ENCODE data around the gene AHCY.
"Not testable (repeated sequence)": the region's sequence is repeated elsewhere in the genome, so short reads cannot be mapped to it uniquely, and the experiment has no call there.

AHCY gene

GRCh38 chr20:34256629-34257124 is 46.5 kb downstream of the AHCY start:
- DNase-seq (ENCODE audit: low read depth in 2 of 2), result no peak

DNA sequence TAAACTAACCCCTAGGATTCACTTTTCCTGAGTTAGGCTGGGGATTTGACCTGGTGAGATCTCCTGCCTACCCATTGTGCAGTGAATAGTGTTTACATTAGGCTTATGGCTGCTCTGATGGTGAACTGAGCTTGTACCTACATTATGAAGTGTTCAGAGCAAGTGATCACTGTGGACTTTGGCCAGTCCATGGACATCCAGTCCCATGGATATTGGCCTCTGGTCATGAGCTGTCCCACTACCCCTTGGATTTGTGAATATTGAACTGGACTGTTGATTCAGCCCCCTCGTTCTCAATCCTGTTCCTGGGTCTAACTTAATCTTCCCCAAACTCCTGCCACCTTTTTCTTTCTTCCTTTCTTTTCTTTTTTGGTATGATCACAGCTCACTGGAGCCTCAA is 48.2 kb downstream of the AHCY start:
- DNase-seq (ENCODE audit: low read depth in 2 of 2), result no peak

GRCh38 chr20:34252431-34253086 is 50.6 kb downstream of the AHCY start:
- not testable (repeated sequence) for DNase-seq (ENCODE audit: low read depth in 2 of 2)

DNA sequence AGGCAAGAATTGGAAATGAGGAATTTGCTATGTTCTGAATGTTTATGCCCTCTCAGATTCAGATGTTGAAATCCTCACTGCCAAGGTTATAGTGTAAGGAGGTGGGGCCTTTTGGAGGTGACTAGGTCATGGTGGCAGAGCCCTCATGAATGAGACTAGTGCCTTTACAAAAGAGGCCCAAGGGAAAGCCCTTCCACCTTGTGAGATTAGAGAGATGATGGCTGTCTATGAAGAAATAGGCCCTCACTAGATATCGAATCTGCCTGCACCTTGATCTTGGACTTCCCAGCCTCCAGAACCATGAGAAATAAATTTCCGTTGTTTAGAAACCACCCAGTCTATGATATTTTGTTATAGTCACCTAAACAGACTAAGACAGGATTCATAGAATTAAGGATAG is 51.5 kb downstream of the AHCY start:
- DNase-seq (ENCODE audit: low read depth in 2 of 2), result no peak

- no peak for DNase-seq (ENCODE audit: low read depth in 2 of 2)
These were observed 53.1 kb downstream of the AHCY start for GRCh38 chr20:34250005-34250404.

GRCh38 chr20:34249291-34249690 is 53.9 kb downstream of the AHCY start:
- peak; percentile 44 to 48 for DNase-seq (ENCODE audit: low read depth in 2 of 2)

DNA sequence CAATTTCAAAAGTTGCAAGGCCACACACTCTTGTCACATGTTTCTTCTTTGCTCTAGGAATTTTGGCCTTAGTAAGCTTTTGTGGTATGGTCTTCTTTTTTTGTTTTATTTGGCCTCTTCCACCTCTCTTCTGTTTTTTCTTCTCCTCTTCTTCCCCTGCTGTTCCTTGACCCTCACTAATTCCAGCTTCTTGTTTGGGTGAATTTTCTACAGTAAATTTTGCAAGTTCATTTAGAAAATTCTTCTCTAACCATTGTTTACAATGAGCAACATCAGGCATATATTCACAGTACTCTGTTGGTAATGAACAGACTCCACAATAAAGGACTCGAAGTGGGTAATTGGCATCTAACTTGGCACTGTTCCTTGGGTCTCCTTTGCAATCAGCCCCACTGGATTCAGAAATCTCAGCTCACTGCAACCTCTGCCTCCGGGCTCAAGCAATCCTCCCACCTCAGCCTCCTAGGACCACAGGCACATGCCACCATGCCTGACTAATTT is 57.0 kb downstream of the AHCY start:
- no peak for DNase-seq (ENCODE audit: low read depth in 2 of 2)

- DNase-seq (ENCODE audit: low read depth in 2 of 2), result no peak
These were observed 59.8 kb downstream of the AHCY start for GRCh38 chr20:34243377-34243776.

DNA sequence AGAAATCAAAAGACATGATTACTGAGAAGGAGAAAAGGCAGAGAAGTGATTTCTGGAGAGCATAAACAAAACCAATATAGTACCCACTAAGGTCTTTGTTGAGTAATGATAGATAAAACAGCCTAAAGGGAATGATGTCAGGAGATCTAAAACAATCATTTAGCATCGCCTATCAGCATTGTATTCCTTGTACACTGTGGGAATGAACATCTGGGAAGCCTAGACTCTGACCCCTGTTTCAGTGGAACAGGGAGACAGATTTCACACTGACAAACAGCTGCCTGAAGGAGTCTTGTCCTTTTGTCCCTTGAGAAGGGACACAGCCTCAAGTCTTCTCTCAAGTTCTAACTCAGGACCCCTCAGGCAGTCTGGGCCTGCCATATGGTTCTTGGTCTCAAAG is 60.3 kb downstream of the AHCY start:
- no peak for DNase-seq (ENCODE audit: low read depth in 2 of 2)

DNA sequence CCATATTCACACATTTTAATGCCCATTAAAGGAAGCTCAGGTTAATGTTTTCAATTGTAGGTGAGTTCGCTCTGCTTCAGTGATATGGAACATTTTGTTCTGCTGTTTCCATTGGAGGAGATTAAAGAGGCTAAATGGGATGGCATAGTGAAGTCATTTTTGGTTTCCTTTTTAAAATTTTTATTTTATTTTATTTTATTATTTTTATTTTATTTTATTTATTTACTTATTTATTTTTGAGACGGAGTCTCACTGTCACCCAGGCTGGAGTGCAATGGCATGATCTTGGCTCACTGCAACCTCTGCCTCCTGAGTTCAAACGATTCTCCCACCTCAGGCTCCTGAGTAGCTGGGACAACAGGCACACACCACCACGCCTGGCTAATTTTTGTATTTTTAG is 61.1 kb downstream of the AHCY start:
- not testable (repeated sequence) for DNase-seq (ENCODE audit: low read depth in 2 of 2)

DNA sequence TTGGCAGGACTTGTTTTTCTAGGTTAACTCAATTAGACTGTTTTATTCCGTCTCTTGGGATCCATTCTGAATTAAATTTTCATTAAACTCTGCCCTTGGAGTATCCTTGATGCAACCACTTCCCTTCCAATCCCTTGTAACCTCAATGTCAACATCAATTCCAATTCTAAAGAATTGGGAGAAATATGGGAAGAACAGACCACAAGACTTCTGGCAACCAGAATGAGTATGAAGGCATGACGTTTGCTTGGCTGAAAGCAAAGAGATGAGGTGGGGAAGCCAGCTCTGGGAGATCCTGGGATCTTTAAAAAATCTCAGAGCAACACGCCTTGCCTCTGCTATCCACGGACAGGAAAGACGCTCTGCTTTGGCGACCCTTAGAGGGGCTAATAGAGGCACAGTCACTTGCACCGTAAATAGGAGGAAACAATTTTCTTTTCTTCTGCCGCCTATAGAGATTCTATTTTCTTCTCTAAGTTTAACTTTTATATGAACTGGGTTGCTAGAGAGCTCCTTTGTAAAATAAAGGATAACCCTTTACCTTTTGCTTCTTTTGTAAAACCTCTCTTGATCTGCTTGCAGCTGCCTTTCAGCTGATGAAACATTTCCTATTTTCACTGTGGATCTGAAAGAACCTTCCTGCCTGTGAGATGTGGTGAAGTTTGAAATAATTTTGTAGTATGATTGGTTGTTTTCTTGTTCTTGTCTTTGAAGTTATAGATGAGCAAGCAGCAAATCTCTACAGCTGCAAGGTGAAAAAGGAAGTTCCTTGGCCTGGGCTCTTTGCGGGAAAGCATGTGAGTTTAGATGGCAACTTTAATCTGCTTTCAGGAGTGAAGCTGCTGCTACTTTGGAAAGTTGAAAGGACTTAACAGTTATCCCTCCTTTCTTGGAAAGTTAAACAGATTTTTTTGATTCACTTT is 62.2 kb downstream of the AHCY start, which contains the start of gene ASIP:
TSS of gene ASIP (plus strand) at position 731 of the 923 bp plus-strand sequence. CDS start 18,952 bp downstream, outside the sequence.
- peak; percentile 64 to 71 for DNase-seq (ENCODE audit: low read depth in 2 of 2)

GRCh38 chr20:34240121-34240520 is 63.0 kb downstream of the AHCY start:
- no peak for DNase-seq (ENCODE audit: low read depth in 2 of 2)

DNA sequence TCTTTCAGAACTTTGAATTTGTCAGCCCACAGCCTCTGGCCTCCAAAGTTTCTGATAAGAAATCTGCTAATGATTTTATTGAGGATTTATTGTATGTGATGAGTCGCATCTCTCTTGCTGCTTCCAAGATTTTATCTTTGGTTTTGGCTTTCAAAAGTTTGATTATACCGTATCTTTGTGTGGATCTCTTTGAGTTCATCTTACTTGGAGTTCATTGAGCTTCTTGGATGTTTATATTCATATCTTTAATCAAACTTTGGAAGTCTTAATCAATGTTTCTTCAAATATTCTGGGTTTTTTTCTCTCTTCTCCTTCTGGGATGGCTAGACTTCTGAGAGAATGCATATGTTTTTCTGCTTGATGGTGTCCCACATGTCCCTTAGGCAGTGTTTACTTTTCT is 65.2 kb downstream of the AHCY start:
- no peak for DNase-seq (ENCODE audit: low read depth in 2 of 2)

DNA sequence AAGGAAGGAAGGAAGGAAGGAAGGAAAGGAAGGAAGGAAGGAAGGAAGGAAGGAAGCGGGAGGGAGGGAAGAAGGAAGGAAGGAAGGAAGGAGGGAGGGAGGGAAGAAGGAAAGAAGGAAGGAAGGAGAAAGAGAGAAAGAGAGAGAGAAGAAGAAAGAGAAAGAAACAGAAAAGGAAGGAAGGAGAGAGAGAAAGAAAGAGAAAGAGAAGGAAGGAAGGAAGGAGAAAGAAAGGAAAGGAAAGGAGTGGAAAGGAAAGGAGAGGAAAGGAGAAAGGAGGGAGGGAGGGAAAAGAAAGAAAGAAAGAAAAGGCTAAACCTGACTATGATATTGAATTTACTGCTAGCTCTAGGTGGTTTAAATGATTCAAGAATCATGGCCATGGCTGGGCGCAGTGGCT is 67.3 kb downstream of the AHCY start:
- no peak for DNase-seq (ENCODE audit: low read depth in 2 of 2)

DNA sequence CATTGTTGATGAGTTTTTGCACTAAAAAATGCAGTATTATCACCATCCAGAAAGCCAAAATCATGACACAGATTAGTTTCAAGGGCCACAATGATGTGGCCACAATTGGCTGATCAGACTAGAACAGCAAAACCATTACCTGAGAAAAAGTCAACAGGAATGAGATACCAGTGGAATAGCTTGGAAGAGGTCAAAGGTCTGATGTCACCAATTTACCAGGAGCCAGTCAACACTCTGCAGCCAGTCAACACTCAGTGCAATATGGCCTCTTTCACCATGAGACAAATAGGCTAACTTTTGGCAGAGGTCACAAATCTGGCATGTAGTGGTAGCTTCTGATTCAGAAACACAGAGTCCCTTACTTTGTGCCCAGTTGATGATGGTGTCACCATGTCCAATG is 69.5 kb downstream of the AHCY start:
- DNase-seq (ENCODE audit: low read depth in 2 of 2), result no peak

GRCh38 chr20:34232494-34233087 is 70.6 kb downstream of the AHCY start:
- DNase-seq (ENCODE audit: low read depth in 2 of 2), result no peak

DNA sequence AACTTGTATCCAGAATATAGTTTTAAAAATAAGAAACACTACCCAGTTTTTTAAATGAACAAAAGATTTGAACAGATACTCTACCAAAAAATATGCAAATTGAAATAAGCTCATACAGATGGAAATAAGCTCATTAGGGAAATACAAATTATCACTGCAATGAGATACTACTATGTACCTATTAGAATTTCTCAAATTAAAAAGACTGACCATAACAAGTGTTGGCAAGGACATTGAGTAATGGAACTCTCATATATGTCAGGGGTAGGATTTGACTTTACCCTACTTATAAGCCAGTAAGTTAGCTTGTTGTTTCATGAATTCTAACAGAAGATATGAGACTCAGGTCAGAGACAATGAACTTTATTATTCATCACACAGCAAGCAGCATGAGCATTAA is 71.5 kb downstream of the AHCY start:
- DNase-seq (ENCODE audit: low read depth in 2 of 2), result no peak
